Activated naive CD8-positive, alpha-beta T cell (primary cell): ENCODE results near the gene DHRS1.

Experiments
- H3K27ac Mint-ChIP-seq: one replicate; pipeline ENCODE4 v1.8.0; 2021; ENCODE audit warnings: mixed read lengths
- H3K27me3 Mint-ChIP-seq: one replicate; pipeline ENCODE4 v1.8.0; 2021; ENCODE audit warnings: mixed read lengths
- H3K36me3 Mint-ChIP-seq: one replicate; pipeline ENCODE4 v1.8.0; 2021; ENCODE audit warnings: mixed read lengths
- H3K4me1 Mint-ChIP-seq: one replicate; pipeline ENCODE4 v1.8.0; 2021; ENCODE audit warnings: low read depth, mixed read lengths
- H3K4me3 Mint-ChIP-seq: one replicate; pipeline ENCODE4 v1.8.0; 2021; ENCODE audit warnings: mild to moderate bottlenecking, mixed read lengths
- H3K9me3 Mint-ChIP-seq: one replicate; pipeline ENCODE4 v1.8.0; 2021; ENCODE audit warnings: low read depth, mixed read lengths

DHRS1 gene

GRCh38 chr14:24285351-24285750 lies 14.2 kb downstream of the DHRS1 start:
- H3K9me3 Mint-ChIP-seq, result no peaks in the 10 kb centered on the region
- peaks cover 15% of the 10 kb centered on the region for H3K4me1 Mint-ChIP-seq
- no peak overlapping the region for H3K4me3 Mint-ChIP-seq
- no peak overlapping the region for H3K27ac Mint-ChIP-seq
- H3K36me3 Mint-ChIP-seq, result peaks cover 7% of the 10 kb centered on the region
- no peaks in the 10 kb centered on the region for H3K27me3 Mint-ChIP-seq

GRCh38 chr14:24284501-24285035 lies 15.0 kb downstream of the DHRS1 start:
- peaks cover 15% of the 10 kb centered on the region for H3K4me1 Mint-ChIP-seq
- no peak overlapping the region for H3K4me3 Mint-ChIP-seq
- peaks cover 6% of the 10 kb centered on the region for H3K36me3 Mint-ChIP-seq
- H3K27me3 Mint-ChIP-seq, result no peaks in the 10 kb centered on the region
- no peaks in the 10 kb centered on the region for H3K9me3 Mint-ChIP-seq
- no peak overlapping the region for H3K27ac Mint-ChIP-seq

DNA sequence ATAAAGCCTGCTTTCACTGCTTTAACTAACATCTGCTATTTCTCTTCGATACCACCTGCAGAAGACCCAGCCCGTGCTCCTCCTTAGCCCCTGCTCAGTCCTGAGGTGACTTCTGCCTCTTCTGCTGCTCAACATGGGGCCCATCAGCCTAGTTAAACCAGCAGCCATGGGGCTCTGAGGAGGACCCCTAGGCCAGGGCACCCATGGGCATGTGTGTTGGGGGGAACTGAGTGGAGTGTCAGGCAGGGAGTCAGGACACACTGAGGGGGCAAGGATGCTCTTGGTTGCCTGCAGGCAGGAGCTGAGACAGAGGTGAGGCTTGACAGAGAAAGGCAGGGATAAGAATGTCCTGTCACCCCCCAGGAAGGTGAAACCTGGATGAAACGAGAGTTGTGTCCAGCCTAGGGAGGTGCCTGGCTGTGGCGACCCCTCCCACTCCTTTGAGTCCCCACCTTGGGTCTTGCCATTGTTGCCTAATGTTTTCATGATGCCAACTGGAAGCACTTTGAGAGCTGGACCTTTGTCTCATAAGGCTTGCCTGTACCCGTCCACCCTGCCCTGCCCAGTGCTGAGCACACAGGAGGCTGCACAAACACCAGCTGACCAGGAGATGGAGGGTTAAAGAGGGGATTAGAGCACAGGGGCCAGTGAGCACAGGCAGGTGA lies 15.7 kb downstream of the DHRS1 start:
- Mint-ChIP-seq H3K9me3 (no peaks in the 10 kb centered on the region), H3K4me3 (no peak overlapping the region), H3K4me1 (peaks cover 19% of the 10 kb centered on the region), H3K27ac (no peak overlapping the region), H3K27me3 (no peaks in the 10 kb centered on the region), H3K36me3 (peaks cover 6% of the 10 kb centered on the region)

DNA sequence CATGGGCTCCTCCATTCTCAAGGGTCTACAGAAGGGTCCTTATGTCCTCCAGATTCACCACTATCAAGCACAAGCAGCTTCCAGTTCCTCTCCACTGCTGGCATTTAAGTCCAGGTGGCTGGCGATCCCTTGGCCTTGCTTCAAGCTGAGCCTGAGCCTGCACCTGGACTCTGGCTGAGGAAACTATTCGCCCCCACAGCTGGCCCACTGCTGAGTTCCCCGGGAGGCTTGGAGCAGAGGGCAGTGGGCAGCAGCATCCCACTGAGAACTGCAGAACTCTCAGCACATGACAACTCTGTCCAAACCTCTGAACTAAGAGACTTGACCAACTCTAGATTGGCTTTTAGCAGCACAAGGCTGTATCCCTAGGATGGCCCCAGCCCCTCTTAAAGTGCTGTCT lies 16.8 kb downstream of the DHRS1 start:
- Mint-ChIP-seq H3K27me3 (no peaks in the 10 kb centered on the region), H3K27ac (no peak overlapping the region), H3K36me3 (peaks cover 5% of the 10 kb centered on the region), H3K9me3 (no peaks in the 10 kb centered on the region), H3K4me1 (peaks cover 26% of the 10 kb centered on the region), H3K4me3 (no peak overlapping the region)

- Mint-ChIP-seq H3K4me1 (peaks cover 33% of the 10 kb centered on the region), H3K4me3 (no peak overlapping the region), H3K36me3 (peaks cover 9% of the 10 kb centered on the region), H3K27me3 (no peaks in the 10 kb centered on the region), H3K9me3 (no peaks in the 10 kb centered on the region), H3K27ac (no peak overlapping the region)
Measured at GRCh38 chr14:24281636-24282035, 17.9 kb downstream of the DHRS1 start.

DNA sequence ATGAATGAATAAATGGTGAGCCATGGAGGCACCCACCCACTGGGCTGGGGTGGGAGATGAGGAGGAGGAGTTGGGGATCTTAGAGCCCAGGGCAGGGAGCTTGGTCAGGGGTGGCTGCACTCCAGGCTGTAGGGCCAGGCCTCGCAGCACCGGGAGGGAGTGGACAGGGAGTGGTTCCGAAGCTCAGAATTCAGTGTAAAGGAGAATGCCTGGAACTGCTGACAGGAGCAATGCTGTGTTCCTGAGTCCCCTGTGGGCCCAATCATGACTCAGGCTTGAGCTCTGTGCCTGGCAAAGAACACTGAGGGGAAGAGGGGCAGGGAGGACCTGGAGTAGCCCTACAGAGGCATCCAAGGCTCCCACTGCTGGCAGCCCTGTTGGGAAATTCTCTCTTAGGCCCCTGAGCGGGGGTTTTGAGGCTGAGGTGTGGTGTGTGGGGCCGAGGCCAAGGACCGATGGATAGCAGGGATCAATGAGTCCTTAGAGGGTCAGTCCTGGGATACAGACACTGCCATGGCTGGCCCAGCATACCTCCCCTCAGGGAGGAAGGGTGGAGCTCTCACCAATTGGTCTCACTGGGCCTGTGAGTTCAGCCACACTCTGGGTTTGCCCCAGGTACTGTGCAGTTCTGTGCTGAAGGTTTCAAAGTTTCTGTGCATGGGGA lies 18.7 kb downstream of the DHRS1 start:
- peaks cover 34% of the 10 kb centered on the region for H3K4me1 Mint-ChIP-seq
- H3K27ac Mint-ChIP-seq, result no peak overlapping the region
- H3K4me3 Mint-ChIP-seq, result no peak overlapping the region
- no peaks in the 10 kb centered on the region for H3K9me3 Mint-ChIP-seq
- peaks cover 9% of the 10 kb centered on the region for H3K36me3 Mint-ChIP-seq
- no peaks in the 10 kb centered on the region for H3K27me3 Mint-ChIP-seq

GRCh38 chr14:24279301-24280186 lies 20.0 kb downstream of the DHRS1 start:
- H3K9me3 Mint-ChIP-seq, result no peaks in the 10 kb centered on the region
- peak overlapping the region; percentile 89 for H3K27ac Mint-ChIP-seq
- peaks cover 9% of the 10 kb centered on the region for H3K36me3 Mint-ChIP-seq
- peaks cover 38% of the 10 kb centered on the region for H3K4me1 Mint-ChIP-seq
- peak overlapping the region; percentile 49 for H3K4me3 Mint-ChIP-seq
- no peaks in the 10 kb centered on the region for H3K27me3 Mint-ChIP-seq

- Mint-ChIP-seq H3K27ac (peak overlapping the region; percentile 89), H3K4me1 (peaks cover 47% of the 10 kb centered on the region), H3K36me3 (peaks cover 9% of the 10 kb centered on the region), H3K4me3 (peak overlapping the region; percentile 42), H3K27me3 (no peaks in the 10 kb centered on the region), H3K9me3 (no peaks in the 10 kb centered on the region)
Measured at GRCh38 chr14:24278424-24278823, 21.2 kb downstream of the DHRS1 start.

DNA sequence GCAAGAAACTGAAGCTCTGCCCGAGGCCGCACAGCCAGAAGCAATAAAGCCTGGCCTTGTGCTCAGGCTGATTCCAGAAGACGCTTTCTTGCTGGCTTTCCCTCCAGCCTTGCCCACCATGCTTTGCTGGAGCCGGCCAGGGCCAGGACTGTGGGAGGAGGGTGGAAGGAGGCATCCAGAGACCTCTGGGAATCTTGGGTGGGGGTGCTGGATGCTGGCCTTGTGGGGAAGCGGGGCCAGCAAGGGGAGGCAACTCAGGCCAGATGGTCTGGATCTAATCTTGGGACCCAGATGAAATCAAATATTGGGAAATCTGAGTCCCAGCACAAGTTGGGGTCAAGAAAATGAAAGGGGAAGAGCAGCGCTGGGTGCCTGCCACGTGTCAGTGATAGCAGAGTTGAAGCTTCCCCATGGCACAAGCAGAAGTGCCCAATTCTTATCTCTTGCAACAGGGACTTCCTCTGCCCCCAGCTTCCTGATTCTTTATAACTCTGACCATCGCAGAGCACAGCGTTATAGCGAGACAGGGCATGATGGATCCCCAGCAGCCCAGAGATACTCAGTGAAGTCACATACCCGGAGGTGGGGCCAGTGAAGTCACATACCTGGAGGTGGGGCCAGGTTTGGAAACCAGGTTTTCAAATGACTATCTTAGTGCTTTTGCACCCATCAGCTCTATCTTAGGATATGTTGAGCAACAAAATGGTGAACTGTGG lies 21.8 kb downstream of the DHRS1 start:
- no peaks in the 10 kb centered on the region for H3K27me3 Mint-ChIP-seq
- peaks cover 10% of the 10 kb centered on the region for H3K36me3 Mint-ChIP-seq
- no peak overlapping the region for H3K27ac Mint-ChIP-seq
- H3K4me1 Mint-ChIP-seq, result peaks cover 51% of the 10 kb centered on the region
- no peak overlapping the region for H3K4me3 Mint-ChIP-seq
- no peaks in the 10 kb centered on the region for H3K9me3 Mint-ChIP-seq

GRCh38 chr14:24277071-24277470 lies 22.5 kb downstream of the DHRS1 start:
- Mint-ChIP-seq H3K4me1 (peaks cover 58% of the 10 kb centered on the region), H3K27me3 (no peaks in the 10 kb centered on the region), H3K27ac (peak overlapping the region; percentile 70), H3K36me3 (peaks cover 10% of the 10 kb centered on the region), H3K9me3 (no peaks in the 10 kb centered on the region), H3K4me3 (no peak overlapping the region)

- Mint-ChIP-seq H3K4me1 (peaks cover 53% of the 10 kb centered on the region), H3K27me3 (no peaks in the 10 kb centered on the region), H3K9me3 (no peaks in the 10 kb centered on the region), H3K4me3 (peak overlapping the region; percentile 43), H3K36me3 (peaks cover 10% of the 10 kb centered on the region), H3K27ac (peak overlapping the region; percentile 80)
Measured at GRCh38 chr14:24274101-24274543, 25.5 kb downstream of the DHRS1 start.

DNA sequence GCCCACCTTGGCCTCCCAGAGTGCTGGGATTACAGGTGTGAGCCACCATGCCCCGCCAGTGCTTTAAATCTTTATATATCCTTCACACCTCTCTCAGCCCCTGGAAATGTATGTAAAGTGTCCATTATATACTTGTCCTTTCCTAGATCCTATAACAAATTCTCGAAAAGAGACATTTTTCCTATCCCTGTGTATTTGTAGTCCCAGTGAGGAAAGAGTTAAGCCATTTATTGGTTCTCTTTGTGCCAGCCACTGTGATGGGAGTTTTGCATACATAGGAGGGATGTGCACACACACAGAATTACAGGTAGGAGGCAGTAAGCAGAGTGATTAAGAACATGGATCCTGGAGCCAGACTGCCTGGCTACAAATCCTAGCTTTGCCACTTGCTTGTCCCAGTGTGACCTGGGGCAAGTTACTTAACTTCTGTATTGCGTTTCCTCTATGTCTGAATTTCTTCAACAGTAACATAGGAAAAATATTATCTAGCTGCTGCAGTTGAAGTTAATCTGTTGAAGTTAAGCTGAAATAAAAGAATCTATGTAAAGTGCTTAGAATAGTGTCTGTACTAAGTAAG lies 26.1 kb downstream of the DHRS1 start:
- Mint-ChIP-seq H3K4me1 (peaks cover 47% of the 10 kb centered on the region), H3K27ac (peak overlapping the region; percentile 80), H3K27me3 (no peaks in the 10 kb centered on the region), H3K36me3 (peaks cover 10% of the 10 kb centered on the region), H3K4me3 (peak overlapping the region; percentile 66), H3K9me3 (no peaks in the 10 kb centered on the region)

- Mint-ChIP-seq H3K4me1 (peaks cover 42% of the 10 kb centered on the region), H3K4me3 (peak overlapping the region; percentile 88)
Measured at GRCh38 chr14:24272467-24272866, 27.1 kb downstream of the DHRS1 start.

DNA sequence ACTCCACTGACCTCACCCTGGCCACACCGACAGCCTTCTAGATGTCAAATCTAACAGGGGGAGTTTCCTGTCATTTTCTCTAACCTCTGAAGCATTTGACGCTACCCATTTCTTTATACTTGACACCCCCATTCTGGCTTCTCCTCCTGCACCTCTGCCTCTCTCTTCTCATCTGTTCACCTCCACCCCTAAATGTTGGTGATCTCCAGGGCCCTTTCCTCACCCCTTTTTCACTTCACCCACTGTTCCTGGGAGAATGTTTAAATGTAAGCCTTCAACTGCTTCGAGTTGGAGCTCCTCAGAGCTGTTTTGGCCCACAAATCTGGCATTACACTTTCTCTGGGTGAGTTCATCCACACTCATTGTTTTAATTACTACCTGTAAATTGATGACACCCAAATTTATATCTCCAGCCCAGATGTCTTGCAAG lies 27.7 kb downstream of the DHRS1 start:
- Mint-ChIP-seq H3K4me1 (peaks cover 40% of the 10 kb centered on the region), H3K27ac (peak overlapping the region; percentile 96), H3K4me3 (peak overlapping the region; percentile 88), H3K9me3 (no peaks in the 10 kb centered on the region), H3K27me3 (no peaks in the 10 kb centered on the region), H3K36me3 (peaks cover 7% of the 10 kb centered on the region)

More at GRCh38 chr14:24272467-24272866, 27.1 kb downstream of the DHRS1 start:
- peak overlapping the region; percentile 96 for H3K27ac Mint-ChIP-seq
- H3K36me3 Mint-ChIP-seq, result peaks cover 8% of the 10 kb centered on the region
- no peaks in the 10 kb centered on the region for H3K9me3 Mint-ChIP-seq
- no peaks in the 10 kb centered on the region for H3K27me3 Mint-ChIP-seq
